Fibroblast of lung (primary cell): ENCODE data around the gene PTPRQ. TPM values are rescaled to one million over a fixed set of nuclear protein-coding genes. Genes with fewer than 3 reads are reported as not detected.

Experiments used
- DNase-seq, 2 donors: peaks; one replicate each; pipeline versions ENCODE4 v3.0.0 to v3.0.0-alpha.2; 2010; ENCODE audit warnings: low read depth in 2 of 2
- H2AFZ ChIP-seq: 2 replicates; pipeline ENCODE4 v1.5.1; 2012; ENCODE audit warnings: low read length, control low read depth, inconsistent platforms
- H3K27ac ChIP-seq: 2 replicates; pipeline ENCODE4 v1.5.1; 2011; ENCODE audit warnings: low read length, control low read depth; ENCODE audit not compliant: insufficient read depth
- H3K27me3 ChIP-seq: 2 replicates; pipeline ENCODE4 v1.5.1; 2011; ENCODE audit warnings: mild to moderate bottlenecking, low read length; ENCODE audit not compliant: control insufficient read depth, insufficient read depth
- H3K36me3 ChIP-seq: 2 replicates; pipeline ENCODE4 v1.5.1; 2011; ENCODE audit warnings: low read length; ENCODE audit not compliant: control insufficient read depth, insufficient read depth
- H3K4me1 ChIP-seq: 2 replicates; pipeline ENCODE4 v1.5.1; 2011; ENCODE audit warnings: low read length; ENCODE audit not compliant: control insufficient read depth, insufficient read depth; ENCODE audit errors: extremely low read depth
- H3K4me2 ChIP-seq: 2 replicates; pipeline ENCODE4 v1.5.1; 2011; ENCODE audit warnings: low read length, control low read depth; ENCODE audit not compliant: insufficient read depth; ENCODE audit errors: extremely low read depth
- H3K4me3 ChIP-seq, 4 experiments: fragments of 200-600 bp in 1 of 4; sonication (generic) in 1 of 4; replicated peaks in 1 of 4; 2 replicates each; pipeline ENCODE4 v1.5.1; 2011 to 2016; ENCODE audit warnings: low read length in 4 of 4, low read depth in 3 of 4, mild to moderate bottlenecking in 3 of 4, control low read depth in 2 of 4, inconsistent platforms in 1 of 4, mixed read lengths in 1 of 4; ENCODE audit not compliant: insufficient read depth in 1 of 4; ENCODE audit errors: control extremely low read depth in 1 of 4
- H3K79me2 ChIP-seq: 2 replicates; pipeline ENCODE4 v1.5.1; 2012; ENCODE audit warnings: mild to moderate bottlenecking, low read length, inconsistent platforms; ENCODE audit not compliant: control insufficient read depth, insufficient read depth
- H3K9ac ChIP-seq: 2 replicates; pipeline ENCODE4 v1.5.1; 2011; ENCODE audit warnings: mild to moderate bottlenecking, low read length, control low read depth; ENCODE audit not compliant: insufficient read depth
- H3K9me3 ChIP-seq: 2 replicates; pipeline ENCODE4 v1.5.1; 2012; ENCODE audit warnings: low read depth, low read length; ENCODE audit not compliant: control insufficient read depth, insufficient read depth
- H4K20me1 ChIP-seq: 2 replicates; pipeline ENCODE4 v1.5.1; 2011; ENCODE audit warnings: low read length; ENCODE audit not compliant: control insufficient read depth, insufficient read depth; ENCODE audit errors: extremely low read depth
- EZH2 ChIP-seq: IDR thresholded peaks from 2 replicates; pipeline ENCODE4 v1.5.1; 2012; ENCODE audit warnings: low read length, control low read depth, mild to moderate bottlenecking; ENCODE audit errors: missing control alignments
- polyA plus RNA-seq, 2 donors: library from polyadenylated mRNA; depleted of rRNA in 1 of 2; stranded (reverse) in 1 of 2; unstranded in 1 of 2; fragments of >200 nt; gene quantifications; 2 replicates each; pipeline ENCODE4 v1.2.1, GENCODE V29; 2011 to 2012; ENCODE audit warnings: missing spikeins in 1 of 2
- total RNA-seq: library from RNA; depleted of rRNA; stranded (reverse); fragments of >200 nt; gene quantifications from 2 replicates; pipeline ENCODE4 v1.2.1, GENCODE V29; 2014
- TF ChIP-seq, protein P1 (sequence below), 2 donors: IDR thresholded peaks in 1 of 2; conservative IDR thresholded peaks in 1 of 2; 1 replicate in 1 of 2; 2 replicates in 1 of 2; pipeline ENCODE4 v1.5.1; 2011 to 2012; ENCODE audit warnings: low read length in 2 of 2, control low read depth in 1 of 2, inconsistent platforms in 1 of 2, low read depth in 1 of 2, mild to moderate bottlenecking in 1 of 2

The PTPRQ gene
- total and polyA plus RNA-seq, 2 donors (not counting 1 experiment from before 2014, with no cell fraction given) = 1.3 to 7.7 TPM

DNA sequence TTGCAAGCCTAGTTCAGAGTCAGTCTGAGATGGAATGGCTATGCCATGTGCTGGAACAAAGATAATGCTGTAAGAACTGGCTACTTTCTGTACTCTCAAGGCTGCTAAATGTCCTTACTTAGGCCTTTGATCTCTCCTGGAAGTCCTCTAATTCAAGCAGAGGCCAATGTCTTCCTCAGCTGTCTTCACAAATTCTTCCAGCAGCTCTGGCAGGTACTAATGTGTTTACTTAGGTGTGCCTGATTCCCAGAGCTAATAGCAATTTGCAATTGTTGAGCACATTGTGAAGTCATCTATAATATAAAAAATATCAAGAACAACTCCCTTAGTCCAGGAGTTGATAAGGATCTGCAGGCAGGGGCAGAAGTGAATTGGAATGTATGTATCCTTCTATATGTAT lies 268.8 kb downstream of the PTPRQ start:
- H3K9ac ChIP-seq = no peak overlapping the region
- H4K20me1 ChIP-seq = no peaks in the 10 kb centered on the region
- no peaks in the 10 kb centered on the region for H3K36me3 ChIP-seq
- H3K4me3 ChIP-seq = no peak overlapping the region
- no peaks in the 10 kb centered on the region for H3K9me3 ChIP-seq
- no peaks in the 10 kb centered on the region for H3K27me3 ChIP-seq
- H3K4me1 ChIP-seq = no peaks in the 10 kb centered on the region
- H3K27ac ChIP-seq = no peak overlapping the region
- TF ChIP-seq, protein P1, sequence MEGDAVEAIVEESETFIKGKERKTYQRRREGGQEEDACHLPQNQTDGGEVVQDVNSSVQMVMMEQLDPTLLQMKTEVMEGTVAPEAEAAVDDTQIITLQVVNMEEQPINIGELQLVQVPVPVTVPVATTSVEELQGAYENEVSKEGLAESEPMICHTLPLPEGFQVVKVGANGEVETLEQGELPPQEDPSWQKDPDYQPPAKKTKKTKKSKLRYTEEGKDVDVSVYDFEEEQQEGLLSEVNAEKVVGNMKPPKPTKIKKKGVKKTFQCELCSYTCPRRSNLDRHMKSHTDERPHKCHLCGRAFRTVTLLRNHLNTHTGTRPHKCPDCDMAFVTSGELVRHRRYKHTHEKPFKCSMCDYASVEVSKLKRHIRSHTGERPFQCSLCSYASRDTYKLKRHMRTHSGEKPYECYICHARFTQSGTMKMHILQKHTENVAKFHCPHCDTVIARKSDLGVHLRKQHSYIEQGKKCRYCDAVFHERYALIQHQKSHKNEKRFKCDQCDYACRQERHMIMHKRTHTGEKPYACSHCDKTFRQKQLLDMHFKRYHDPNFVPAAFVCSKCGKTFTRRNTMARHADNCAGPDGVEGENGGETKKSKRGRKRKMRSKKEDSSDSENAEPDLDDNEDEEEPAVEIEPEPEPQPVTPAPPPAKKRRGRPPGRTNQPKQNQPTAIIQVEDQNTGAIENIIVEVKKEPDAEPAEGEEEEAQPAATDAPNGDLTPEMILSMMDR (conservative IDR thresholded peaks at IDR 0.05 in 1 of 2, IDR thresholded peaks at IDR 0.05 in 1 of 2; ENCODE audit: low read depth in 1 of 2, low read length in 2 of 2) = no peak
- TF ChIP-seq EZH2 = no peak
- H2AFZ ChIP-seq = no peak overlapping the region
- no peaks in the 10 kb centered on the region for H3K79me2 ChIP-seq
- no peak for DNase-seq
- H3K4me2 ChIP-seq = no peak overlapping the region

DNA sequence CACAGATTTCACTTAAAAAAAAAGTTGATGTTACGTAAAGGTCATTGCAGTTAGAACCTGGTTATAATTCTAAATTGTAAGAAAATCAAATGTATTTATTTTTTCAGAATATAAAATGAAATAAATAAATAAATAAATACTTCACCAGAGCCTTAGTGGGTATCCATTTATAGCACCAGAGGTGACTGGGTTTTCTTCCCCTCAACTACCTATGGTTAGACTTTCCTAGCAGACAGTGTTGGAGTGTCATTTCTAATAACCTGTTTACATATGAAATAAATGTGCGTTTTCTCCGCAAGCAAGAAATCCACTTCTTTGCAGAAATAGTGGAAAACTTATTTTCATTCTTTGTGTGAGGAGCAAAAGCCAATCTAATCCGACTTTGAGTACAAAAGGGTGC lies 269.4 kb downstream of the PTPRQ start:
- Histone ChIP-seq H3K9me3 (no peaks in the 10 kb centered on the region), H4K20me1 (no peaks in the 10 kb centered on the region), H3K79me2 (no peaks in the 10 kb centered on the region), H3K27me3 (no peaks in the 10 kb centered on the region), H3K4me2 (no peak overlapping the region), H3K4me1 (no peaks in the 10 kb centered on the region), H3K4me3 (no peak overlapping the region), H3K36me3 (no peaks in the 10 kb centered on the region), H2AFZ (no peak overlapping the region), H3K9ac (no peak overlapping the region), H3K27ac (no peak overlapping the region)
- no peak for TF ChIP-seq EZH2
- TF ChIP-seq, protein P1 (conservative IDR thresholded peaks at IDR 0.05 in 1 of 2, IDR thresholded peaks at IDR 0.05 in 1 of 2; ENCODE audit: low read depth in 1 of 2, low read length in 2 of 2) = no peak
- no peak for DNase-seq

DNA sequence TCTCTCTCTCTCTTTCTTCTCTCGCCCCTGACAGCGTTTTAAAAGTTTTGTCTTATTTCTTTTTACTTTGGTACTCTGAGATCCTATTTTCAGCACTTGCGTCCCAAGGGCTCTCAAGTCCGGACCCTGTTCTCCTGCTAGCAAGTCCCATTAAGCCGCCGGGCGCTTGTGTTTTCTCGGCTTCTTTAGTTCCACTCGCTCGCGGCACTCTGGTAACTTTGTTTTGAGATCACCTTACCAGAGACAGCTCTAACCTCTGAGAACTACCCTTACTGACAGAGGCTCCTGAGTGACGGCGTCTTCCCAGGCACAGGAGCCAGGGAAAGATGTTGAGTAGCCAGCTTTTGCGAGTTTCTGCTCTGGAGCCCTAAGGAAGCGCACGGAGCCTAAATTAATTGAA lies 270.0 kb downstream of the PTPRQ start:
- Histone ChIP-seq H3K4me2 (peak overlapping the region; percentile 40), H3K79me2 (no peaks in the 10 kb centered on the region), H3K36me3 (no peaks in the 10 kb centered on the region), H3K9ac (no peak overlapping the region), H3K4me3 (peak overlapping the region in 2 of 4 experiments; percentile 23 to 32), H3K27ac (no peak overlapping the region), H4K20me1 (no peaks in the 10 kb centered on the region), H2AFZ (peak overlapping the region; percentile 59), H3K9me3 (no peaks in the 10 kb centered on the region), H3K4me1 (no peaks in the 10 kb centered on the region), H3K27me3 (no peaks in the 10 kb centered on the region)
- no peak for TF ChIP-seq EZH2
- TF ChIP-seq, protein P1 (conservative IDR thresholded peaks at IDR 0.05 in 1 of 2, IDR thresholded peaks at IDR 0.05 in 1 of 2; ENCODE audit: low read depth in 1 of 2, low read length in 2 of 2) = no peak
- peak; percentile 31 to 43 for DNase-seq
